ENCODE data around the gene HHIPL1. TPM values are rescaled to one million over a fixed set of nuclear protein-coding genes. Genes with fewer than 3 reads are reported as not detected.

HHIPL1 gene
- total RNA-seq, 6 experiments from 2014 or later = 0.43 to 1.4 (median 0.66) TPM

GRCh38 chr14:99649219-99649618, 4.3 kb downstream of the HHIPL1 start:
- no peak overlapping the region for H3K27ac ChIP-seq
- 69% methylated on average over 6 of the region's 8 CpGs for WGBS (ENCODE audit: insufficient coverage, low coverage, low lambda C conversion rate, missing lambda C conversion rate)
- intact Hi-C loops (cut with DNase I) = no loop called here
- no peak for ATAC-seq
- peaks cover 0 to 8% (median 0%) of the 10 kb centered on the region in 4 donors for H3K4me1 ChIP-seq
- no peak for TF ChIP-seq CTCF (IDR thresholded peaks at IDR 0.05)
- TF ChIP-seq POLR2A (IDR thresholded peaks at IDR 0.05) = no peak
- DNase-seq = no peak
- peaks cover 0 to 6% of the 10 kb centered on the region in 2 donors for H3K27me3 ChIP-seq
- H3K9me3 ChIP-seq = no peaks in the 10 kb centered on the region
- no peak overlapping the region for H3K4me3 ChIP-seq
- no peaks in the 10 kb centered on the region for H3K36me3 ChIP-seq

- Histone ChIP-seq H3K36me3 (no peaks in the 10 kb centered on the region), H3K9me3 (no peaks in the 10 kb centered on the region), H3K4me3 (no peak overlapping the region), H3K4me1 (peaks cover 0 to 8% (median 0%) of the 10 kb centered on the region in 4 donors), H3K27me3 (peaks cover 0 to 6% of the 10 kb centered on the region in 2 donors), H3K27ac (no peak overlapping the region)
- ATAC-seq = no peak
- no peak for DNase-seq
- intact Hi-C loops (cut with DNase I) = no loop called here
- WGBS (ENCODE audit: insufficient coverage, low coverage, low lambda C conversion rate, missing lambda C conversion rate) = 77% methylated on average over 4 of the region's 8 CpGs
- TF ChIP-seq CTCF (IDR thresholded peaks at IDR 0.05) (no peak), POLR2A (IDR thresholded peaks at IDR 0.05) (no peak)
Observed at GRCh38 chr14:99649643-99650042, 4.7 kb downstream of the HHIPL1 start.

- Histone ChIP-seq H3K27ac (no peak overlapping the region), H3K4me3 (no peak overlapping the region), H3K9me3 (no peaks in the 10 kb centered on the region), H3K27me3 (peaks cover 0 to 6% of the 10 kb centered on the region in 2 donors), H3K4me1 (peaks cover 0 to 3% (median 0%) of the 10 kb centered on the region in 4 donors), H3K36me3 (no peaks in the 10 kb centered on the region)
- no CpG with 5 or more reads among the region's 9 CpGs for WGBS (ENCODE audit: insufficient coverage, low coverage, low lambda C conversion rate, missing lambda C conversion rate)
- DNase-seq = no peak
- no peak for ATAC-seq
- intact Hi-C loops (cut with DNase I) = no loop called here
- no peak for TF ChIP-seq CTCF (IDR thresholded peaks at IDR 0.05)
- no peak for TF ChIP-seq POLR2A (IDR thresholded peaks at IDR 0.05)
Observed at GRCh38 chr14:99650189-99650588, 5.3 kb downstream of the HHIPL1 start.

- intact Hi-C loops (cut with DNase I) = no loop called here
- no peak for DNase-seq
- no peak overlapping the region for H3K27ac ChIP-seq
- no peaks in the 10 kb centered on the region for H3K36me3 ChIP-seq
- no peaks in the 10 kb centered on the region for H3K4me1 ChIP-seq
- no peak for ATAC-seq
- H3K27me3 ChIP-seq = no peaks in the 10 kb centered on the region
- H3K9me3 ChIP-seq = no peaks in the 10 kb centered on the region
- no peak for TF ChIP-seq POLR2A (IDR thresholded peaks at IDR 0.05)
- TF ChIP-seq CTCF (IDR thresholded peaks at IDR 0.05) = no peak
- WGBS (ENCODE audit: insufficient coverage, low coverage, low lambda C conversion rate, missing lambda C conversion rate) = 90% methylated on average over 7 of the region's 32 CpGs
- H3K4me3 ChIP-seq = no peak overlapping the region
Observed at GRCh38 chr14:99651953-99652746, 7.2 kb downstream of the HHIPL1 start.
